Measurements from ENCODE around the gene PID1.

The PID1 gene

GRCh38 chr2:229032608-229033234, 238.4 kb downstream of the PID1 start:
- no peak overlapping the region for H3K4me2 ChIP-seq (ENCODE audit: low read length)
- no peak overlapping the region for H2AK5ac ChIP-seq (ENCODE audit: low read length)
- no peak overlapping the region for H3K9ac ChIP-seq (ENCODE audit: low read length)
- H4K8ac ChIP-seq (ENCODE audit: low read depth, low read length): no peak overlapping the region
- no peaks in the 10 kb centered on the region for H3K36me3 ChIP-seq (ENCODE audit: control insufficient read depth, insufficient read depth, low read length)
- H2BK15ac ChIP-seq (replicated peaks; ENCODE audit: low read depth): no peak overlapping the region
- H3K4me3 ChIP-seq (ENCODE audit: low read length): no peak overlapping the region
- no peak overlapping the region for H3K23ac ChIP-seq (ENCODE audit: low read length)
- H3K79me2 ChIP-seq (ENCODE audit: control insufficient read depth, insufficient read depth, low read length): no peaks in the 10 kb centered on the region
- H3K4me1 ChIP-seq (ENCODE audit: control insufficient read depth, low read depth, low read length): no peaks in the 10 kb centered on the region
- H3K27ac ChIP-seq (ENCODE audit: low read depth, low read length): no peak overlapping the region
- H3K79me1 ChIP-seq (ENCODE audit: low read length): no peaks in the 10 kb centered on the region
- H2BK5ac ChIP-seq (ENCODE audit: low read length): no peak overlapping the region
- H3K27me3 ChIP-seq (ENCODE audit: insufficient read depth, low read length, poor library complexity): no peaks in the 10 kb centered on the region
- H4K5ac ChIP-seq (ENCODE audit: low read length): no peak overlapping the region
- H2BK120ac ChIP-seq (ENCODE audit: low read depth, low read length): no peak overlapping the region
- H3K18ac ChIP-seq (ENCODE audit: low read length): no peak overlapping the region
- no peak overlapping the region for H3K4ac ChIP-seq (ENCODE audit: low read depth, low read length)
- no peak overlapping the region for H3K56ac ChIP-seq (ENCODE audit: low read length)
- DNase-seq: no peak
- no CpG with 5 or more reads among the region's 9 CpGs for WGBS (ENCODE audit: extremely low coverage, insufficient coverage, low lambda C conversion rate)

DNA sequence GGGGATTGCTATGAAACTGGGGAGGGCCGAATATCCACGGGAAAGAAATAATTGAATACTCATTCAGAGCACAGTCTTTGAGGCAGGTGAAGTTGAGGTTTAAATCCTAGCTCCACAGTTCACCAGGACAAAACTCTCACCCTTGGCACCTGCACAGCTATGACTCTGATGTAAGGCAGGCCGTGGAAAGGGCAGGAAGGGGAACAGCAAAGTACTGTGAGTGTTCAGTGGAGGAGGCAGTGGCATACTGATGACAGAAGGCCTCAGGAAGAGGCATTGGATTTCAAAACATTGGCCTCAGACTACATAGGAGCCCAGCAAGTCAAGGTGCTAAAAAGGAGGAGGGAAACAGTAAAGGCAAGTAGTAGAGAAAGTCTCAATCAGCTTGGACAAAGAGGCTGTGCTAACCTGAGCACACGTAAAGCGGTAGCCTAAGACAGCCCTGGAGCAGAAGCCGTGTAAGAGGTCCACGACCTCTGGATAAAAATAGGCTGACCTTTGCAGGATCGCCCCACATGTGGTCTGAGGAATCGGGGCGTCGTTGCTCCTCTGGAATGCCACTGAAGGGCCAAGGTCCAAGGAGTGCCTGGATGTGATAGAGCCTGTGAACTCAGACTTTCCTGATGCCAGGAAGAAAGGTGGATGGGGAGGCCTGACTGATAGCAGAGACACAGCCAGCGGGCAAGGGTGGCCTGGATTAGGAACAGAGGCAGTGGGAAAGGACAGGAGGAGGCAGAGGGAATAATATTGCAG, 243.6 kb downstream of the PID1 start:
- WGBS (ENCODE audit: extremely low coverage, insufficient coverage, low lambda C conversion rate): no CpG with 5 or more reads among the region's 12 CpGs
- no peak overlapping the region for H3K4me2 ChIP-seq (ENCODE audit: low read length)
- H2BK120ac ChIP-seq (ENCODE audit: low read depth, low read length): no peak overlapping the region
- H3K56ac ChIP-seq (ENCODE audit: low read length): no peak overlapping the region
- H2AK5ac ChIP-seq (ENCODE audit: low read length): no peak overlapping the region
- no peak overlapping the region for H2BK15ac ChIP-seq (replicated peaks; ENCODE audit: low read depth)
- no peak overlapping the region for H4K5ac ChIP-seq (ENCODE audit: low read length)
- no peaks in the 10 kb centered on the region for H3K79me2 ChIP-seq (ENCODE audit: control insufficient read depth, insufficient read depth, low read length)
- H3K27ac ChIP-seq (ENCODE audit: low read depth, low read length): no peak overlapping the region
- no peak overlapping the region for H3K23ac ChIP-seq (ENCODE audit: low read length)
- H3K4ac ChIP-seq (ENCODE audit: low read depth, low read length): no peak overlapping the region
- H3K4me1 ChIP-seq (ENCODE audit: control insufficient read depth, low read depth, low read length): no peaks in the 10 kb centered on the region
- DNase-seq: no peak
- no peak overlapping the region for H3K4me3 ChIP-seq (ENCODE audit: low read length)
- H3K18ac ChIP-seq (ENCODE audit: low read length): no peak overlapping the region
- H4K8ac ChIP-seq (ENCODE audit: low read depth, low read length): no peak overlapping the region
- H3K9ac ChIP-seq (ENCODE audit: low read length): no peak overlapping the region
- H2BK5ac ChIP-seq (ENCODE audit: low read length): no peak overlapping the region
- H3K36me3 ChIP-seq (ENCODE audit: control insufficient read depth, insufficient read depth, low read length): no peaks in the 10 kb centered on the region
- no peaks in the 10 kb centered on the region for H3K27me3 ChIP-seq (ENCODE audit: insufficient read depth, low read length, poor library complexity)
- no peaks in the 10 kb centered on the region for H3K79me1 ChIP-seq (ENCODE audit: low read length)

DNA sequence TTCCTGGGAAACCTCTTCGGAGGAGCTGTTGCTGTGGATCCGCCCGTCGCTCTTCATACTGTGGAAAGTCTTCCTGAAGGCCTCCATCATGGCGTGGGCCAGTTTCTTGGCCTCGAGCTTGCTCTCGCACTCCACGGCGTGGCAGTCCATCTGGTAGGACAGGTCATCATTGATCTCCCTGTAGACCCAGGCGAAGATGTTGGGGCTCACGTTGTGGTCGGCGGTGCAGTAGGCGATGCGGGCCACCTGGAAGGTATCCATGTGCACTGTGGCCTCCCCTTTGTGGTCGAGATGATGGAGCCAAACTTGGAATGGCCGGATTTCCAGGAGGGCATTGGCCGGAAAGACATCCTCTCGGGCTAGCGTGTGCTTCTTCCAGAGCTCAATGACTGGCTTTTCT, 245.4 kb downstream of the PID1 start:
- no CpG with 5 or more reads among the region's 20 CpGs for WGBS (ENCODE audit: extremely low coverage, insufficient coverage, low lambda C conversion rate)
- H3K79me1 ChIP-seq (ENCODE audit: low read length): no peaks in the 10 kb centered on the region

DNA sequence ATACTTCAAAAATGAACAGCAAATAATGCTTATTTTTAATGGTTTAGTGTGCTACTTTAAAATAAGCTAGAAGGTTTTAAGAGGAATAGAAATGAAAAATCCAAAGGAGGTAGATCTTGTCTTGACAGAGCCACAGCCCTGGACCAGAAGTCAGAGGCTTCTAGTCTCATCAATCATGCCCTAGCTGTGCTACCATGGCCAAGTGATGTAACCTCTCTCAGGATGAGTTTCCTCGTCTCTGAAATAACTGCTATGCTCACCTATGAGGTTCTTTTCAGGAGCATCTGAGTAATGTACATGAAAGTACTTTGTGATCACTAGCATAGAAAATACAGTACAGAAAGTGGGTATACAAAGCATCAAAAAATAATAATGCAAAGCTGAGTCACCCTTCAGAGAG, 248.4 kb downstream of the PID1 start:
- H3K23ac ChIP-seq (ENCODE audit: low read length): no peak overlapping the region
- H3K36me3 ChIP-seq (ENCODE audit: control insufficient read depth, insufficient read depth, low read length): no peaks in the 10 kb centered on the region
- WGBS (ENCODE audit: extremely low coverage, insufficient coverage, low lambda C conversion rate): no CpG with 5 or more reads among the region's 1 CpG
- no peak overlapping the region for H3K18ac ChIP-seq (ENCODE audit: low read length)
- H3K56ac ChIP-seq (ENCODE audit: low read length): no peak overlapping the region
- H4K5ac ChIP-seq (ENCODE audit: low read length): no peak overlapping the region
- no peak overlapping the region for H3K4ac ChIP-seq (ENCODE audit: low read depth, low read length)
- H3K4me2 ChIP-seq (ENCODE audit: low read length): no peak overlapping the region
- H3K79me2 ChIP-seq (ENCODE audit: control insufficient read depth, insufficient read depth, low read length): no peaks in the 10 kb centered on the region
- no peak overlapping the region for H2BK15ac ChIP-seq (replicated peaks; ENCODE audit: low read depth)
- no peak for DNase-seq
- no peak overlapping the region for H2BK5ac ChIP-seq (ENCODE audit: low read length)
- H3K4me1 ChIP-seq (ENCODE audit: control insufficient read depth, low read depth, low read length): no peaks in the 10 kb centered on the region
- H3K9ac ChIP-seq (ENCODE audit: low read length): no peak overlapping the region
- no peaks in the 10 kb centered on the region for H3K27me3 ChIP-seq (ENCODE audit: insufficient read depth, low read length, poor library complexity)
- H3K27ac ChIP-seq (ENCODE audit: low read depth, low read length): no peak overlapping the region
- H3K79me1 ChIP-seq (ENCODE audit: low read length): no peaks in the 10 kb centered on the region
- no peak overlapping the region for H4K8ac ChIP-seq (ENCODE audit: low read depth, low read length)
- no peak overlapping the region for H2AK5ac ChIP-seq (ENCODE audit: low read length)
- H2BK120ac ChIP-seq (ENCODE audit: low read depth, low read length): no peak overlapping the region
- H3K4me3 ChIP-seq (ENCODE audit: low read length): no peak overlapping the region

More for the DNA sequence above, 245.4 kb downstream of the PID1 start:
- Histone ChIP-seq H2BK15ac (replicated peaks; ENCODE audit: low read depth) (no peak overlapping the region), H3K56ac (ENCODE audit: low read length) (no peak overlapping the region), H3K79me2 (ENCODE audit: control insufficient read depth, insufficient read depth, low read length) (no peaks in the 10 kb centered on the region), H3K9ac (ENCODE audit: low read length) (no peak overlapping the region), H3K4me2 (ENCODE audit: low read length) (no peak overlapping the region), H3K36me3 (ENCODE audit: control insufficient read depth, insufficient read depth, low read length) (no peaks in the 10 kb centered on the region), H2BK120ac (ENCODE audit: low read depth, low read length) (no peak overlapping the region), H4K5ac (ENCODE audit: low read length) (no peak overlapping the region), H2BK5ac (ENCODE audit: low read length) (no peak overlapping the region), H3K27ac (ENCODE audit: low read depth, low read length) (no peak overlapping the region), H3K4ac (ENCODE audit: low read depth, low read length) (no peak overlapping the region), H3K4me1 (ENCODE audit: control insufficient read depth, low read depth, low read length) (no peaks in the 10 kb centered on the region), H3K4me3 (ENCODE audit: low read length) (no peak overlapping the region), H2AK5ac (ENCODE audit: low read length) (no peak overlapping the region), H3K27me3 (ENCODE audit: insufficient read depth, low read length, poor library complexity) (no peaks in the 10 kb centered on the region), H3K18ac (ENCODE audit: low read length) (no peak overlapping the region), H4K8ac (ENCODE audit: low read depth, low read length) (no peak overlapping the region), H3K23ac (ENCODE audit: low read length) (no peak overlapping the region)
- DNase-seq: no peak

DNA sequence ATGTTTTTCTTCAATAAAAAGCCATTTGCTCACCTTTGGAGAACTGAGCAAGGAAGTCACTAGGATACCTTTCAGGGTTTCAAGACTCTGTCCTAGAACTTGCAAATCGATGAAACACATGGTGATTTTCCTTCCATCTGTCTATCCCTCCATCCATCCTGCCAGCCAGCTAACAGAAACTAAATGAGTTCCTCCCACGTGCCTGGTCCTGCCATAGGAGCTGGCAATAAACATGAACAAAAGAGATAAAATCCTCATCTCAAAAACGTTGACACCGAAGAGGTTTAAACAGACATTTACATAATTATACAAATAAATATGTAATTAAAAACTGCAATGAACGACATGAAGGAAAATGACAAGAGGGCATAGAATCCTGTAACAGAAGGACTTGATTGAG, 249.0 kb downstream of the PID1 start:
- Histone ChIP-seq H3K27ac (ENCODE audit: low read depth, low read length) (no peak overlapping the region), H2BK5ac (ENCODE audit: low read length) (no peak overlapping the region), H3K27me3 (ENCODE audit: insufficient read depth, low read length, poor library complexity) (no peaks in the 10 kb centered on the region), H4K5ac (ENCODE audit: low read length) (no peak overlapping the region), H3K9ac (ENCODE audit: low read length) (no peak overlapping the region), H2BK15ac (replicated peaks; ENCODE audit: low read depth) (no peak overlapping the region), H3K4me1 (ENCODE audit: control insufficient read depth, low read depth, low read length) (no peaks in the 10 kb centered on the region), H3K23ac (ENCODE audit: low read length) (no peak overlapping the region), H3K4ac (ENCODE audit: low read depth, low read length) (no peak overlapping the region), H3K4me2 (ENCODE audit: low read length) (no peak overlapping the region), H3K18ac (ENCODE audit: low read length) (no peak overlapping the region), H3K79me1 (ENCODE audit: low read length) (no peaks in the 10 kb centered on the region), H2BK120ac (ENCODE audit: low read depth, low read length) (no peak overlapping the region), H3K36me3 (ENCODE audit: control insufficient read depth, insufficient read depth, low read length) (no peaks in the 10 kb centered on the region), H3K4me3 (ENCODE audit: low read length) (no peak overlapping the region), H3K79me2 (ENCODE audit: control insufficient read depth, insufficient read depth, low read length) (no peaks in the 10 kb centered on the region), H3K56ac (ENCODE audit: low read length) (no peak overlapping the region), H4K8ac (ENCODE audit: low read depth, low read length) (no peak overlapping the region), H2AK5ac (ENCODE audit: low read length) (no peak overlapping the region)
- no CpG with 5 or more reads among the region's 5 CpGs for WGBS (ENCODE audit: extremely low coverage, insufficient coverage, low lambda C conversion rate)
- no peak for DNase-seq
